GM19397 (cell line): ENCODE measurements around the gene CD22.

ENCODE experiments used
- ATAC-seq: cut with Tn5 transposase; IDR thresholded peaks from one replicate; pipeline ENCODE4 v1.9.1; 2021; ENCODE audit warnings: mild to moderate bottlenecking, moderate library complexity; ENCODE audit not compliant: unreplicated experiment

Gene CD22

DNA sequence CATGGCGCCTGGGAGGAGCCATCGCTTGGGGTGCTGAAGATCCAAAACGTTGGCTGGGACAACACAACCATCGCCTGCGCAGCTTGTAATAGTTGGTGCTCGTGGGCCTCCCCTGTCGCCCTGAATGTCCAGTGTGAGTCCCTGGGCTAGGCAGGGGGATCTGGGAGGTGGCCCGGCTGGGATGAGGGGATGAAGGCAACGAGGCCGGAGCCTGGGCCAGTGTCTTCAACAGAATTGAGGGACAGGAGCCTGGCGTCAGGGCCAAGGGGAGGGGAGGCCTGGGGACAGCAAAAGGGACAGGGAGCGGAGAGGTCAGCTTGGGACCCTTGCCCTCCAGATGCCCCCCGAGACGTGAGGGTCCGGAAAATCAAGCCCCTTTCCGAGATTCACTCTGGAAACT, 12.0 kb downstream of the CD22 start:
- ATAC-seq: no peak

DNA sequence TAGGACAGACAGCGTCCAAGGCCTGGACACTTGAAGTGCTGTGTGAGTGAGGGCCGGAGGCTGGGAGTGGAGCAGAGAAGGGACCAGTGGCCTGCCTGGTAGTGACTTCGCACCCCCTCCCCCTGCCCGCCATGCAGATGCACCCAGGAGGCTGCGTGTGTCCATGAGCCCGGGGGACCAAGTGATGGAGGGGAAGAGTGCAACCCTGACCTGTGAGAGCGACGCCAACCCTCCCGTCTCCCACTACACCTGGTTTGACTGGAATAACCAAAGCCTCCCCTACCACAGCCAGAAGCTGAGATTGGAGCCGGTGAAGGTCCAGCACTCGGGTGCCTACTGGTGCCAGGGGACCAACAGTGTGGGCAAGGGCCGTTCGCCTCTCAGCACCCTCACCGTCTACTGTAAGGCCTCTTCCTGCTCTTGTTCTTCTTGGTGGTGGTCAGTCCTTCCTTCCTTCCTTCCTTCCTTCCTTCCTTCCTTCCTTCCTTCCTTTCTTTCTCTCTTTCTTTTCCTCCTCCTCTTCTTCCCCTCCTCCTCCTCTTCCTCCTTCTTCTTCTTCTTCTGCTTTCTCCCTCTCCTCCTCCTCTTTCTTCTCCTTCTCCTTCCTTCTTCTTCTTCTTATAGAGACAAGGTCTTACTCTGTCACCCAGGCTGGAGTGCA, 12.7 kb downstream of the CD22 start:
- no peak for ATAC-seq

DNA sequence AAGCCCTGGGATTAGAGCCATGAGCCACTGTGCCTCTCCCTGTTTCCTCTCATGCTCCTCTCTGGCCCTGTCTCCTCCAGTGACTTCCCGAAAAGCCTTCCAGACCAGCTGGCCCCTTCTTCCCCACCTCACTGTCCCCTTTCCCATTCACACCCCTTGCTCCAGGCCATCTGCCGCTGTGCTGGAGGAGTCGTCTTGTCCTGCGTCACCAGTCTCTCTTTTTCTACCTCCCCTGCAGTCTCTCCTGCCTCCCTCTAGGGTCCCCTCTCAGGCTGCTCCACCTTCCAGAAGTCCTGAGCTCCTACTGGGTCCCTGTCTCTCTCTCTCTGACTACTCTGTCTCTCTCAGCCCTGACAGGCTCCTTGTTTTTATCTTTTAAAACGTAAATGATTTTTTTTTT, 13.4 kb downstream of the CD22 start:
- ATAC-seq: no peak

DNA sequence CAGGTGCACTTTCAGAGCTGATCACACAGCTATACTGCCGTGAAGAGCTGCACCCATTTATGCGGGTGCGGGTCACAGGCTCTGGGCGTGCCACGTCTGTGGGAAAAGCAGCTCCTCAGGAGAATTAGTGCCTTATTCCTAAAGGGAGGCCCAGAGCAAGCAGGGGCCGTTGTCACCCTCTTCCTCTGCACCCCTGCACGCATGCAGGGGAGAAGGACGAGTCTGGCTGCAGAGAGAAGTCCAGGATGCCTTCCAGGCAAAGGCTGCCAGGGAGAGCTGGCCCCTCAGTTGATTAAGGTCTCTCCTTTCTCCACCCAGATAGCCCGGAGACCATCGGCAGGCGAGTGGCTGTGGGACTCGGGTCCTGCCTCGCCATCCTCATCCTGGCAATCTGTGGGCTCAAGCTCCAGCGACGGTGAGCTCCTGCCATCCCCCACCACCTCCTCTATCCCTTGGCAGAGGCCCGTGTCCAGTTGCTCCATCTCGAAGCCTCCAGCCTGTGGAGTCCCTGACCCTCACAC, 15.6 kb downstream of the CD22 start:
- no peak for ATAC-seq

DNA sequence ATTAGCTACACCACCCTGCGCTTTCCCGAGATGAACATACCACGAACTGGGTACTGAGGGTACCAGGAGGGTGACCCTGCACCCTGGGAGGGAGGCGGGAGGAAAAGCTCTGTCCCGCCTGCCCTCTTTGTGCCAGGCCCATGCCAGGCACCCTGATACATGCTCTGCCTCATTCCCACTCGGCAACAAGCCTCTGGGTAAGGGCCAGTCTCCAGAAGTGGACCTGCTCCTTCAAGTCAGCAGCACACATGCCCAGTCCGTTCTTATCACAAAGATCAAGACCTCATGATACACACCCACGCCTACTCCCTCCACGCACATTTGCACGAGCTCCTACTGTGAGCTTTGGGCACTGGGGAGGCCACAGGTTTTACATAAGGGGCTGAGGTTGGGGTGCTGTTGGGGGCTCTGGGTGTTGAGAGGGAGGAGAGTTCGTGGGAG, 16.7 kb downstream of the CD22 start:
- ATAC-seq: no peak

DNA sequence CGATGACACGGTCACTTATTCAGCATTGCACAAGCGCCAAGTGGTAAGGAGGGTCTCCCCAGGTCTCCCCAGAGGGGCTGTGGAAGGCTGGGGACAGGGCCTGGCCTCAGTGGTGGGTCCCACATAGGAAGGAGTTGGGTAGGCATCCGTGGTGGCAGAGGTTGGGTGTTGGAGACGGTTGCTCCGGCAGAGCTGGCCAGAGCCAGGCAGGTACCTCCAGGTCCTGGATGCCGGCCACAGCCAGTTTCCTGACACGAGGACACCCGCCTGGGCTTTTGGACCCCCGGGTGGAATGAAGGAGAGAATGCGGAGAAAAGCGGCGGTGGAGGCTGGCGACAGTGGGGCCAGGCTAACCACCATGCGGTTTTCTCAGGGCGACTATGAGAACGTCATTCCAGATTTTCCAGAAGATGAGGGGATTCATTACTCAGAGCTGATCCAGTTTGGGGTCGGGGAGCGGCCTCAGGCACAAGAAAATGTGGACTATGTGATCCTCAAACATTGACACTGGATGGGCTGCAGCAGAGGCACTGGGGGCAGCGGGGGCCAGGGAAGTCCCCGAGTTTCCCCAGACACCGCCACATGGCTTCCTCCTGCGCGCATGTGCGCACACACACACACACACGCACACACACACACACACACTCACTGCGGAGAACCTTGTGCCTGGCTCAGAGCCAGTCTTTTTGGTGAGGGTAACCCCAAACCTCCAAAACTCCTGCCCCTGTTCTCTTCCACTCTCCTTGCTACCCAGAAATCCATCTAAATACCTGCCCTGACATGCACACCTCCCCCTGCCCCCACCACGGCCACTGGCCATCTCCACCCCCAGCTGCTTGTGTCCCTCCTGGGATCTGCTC, 17.4 kb downstream of the CD22 start:
- no peak for ATAC-seq

DNA sequence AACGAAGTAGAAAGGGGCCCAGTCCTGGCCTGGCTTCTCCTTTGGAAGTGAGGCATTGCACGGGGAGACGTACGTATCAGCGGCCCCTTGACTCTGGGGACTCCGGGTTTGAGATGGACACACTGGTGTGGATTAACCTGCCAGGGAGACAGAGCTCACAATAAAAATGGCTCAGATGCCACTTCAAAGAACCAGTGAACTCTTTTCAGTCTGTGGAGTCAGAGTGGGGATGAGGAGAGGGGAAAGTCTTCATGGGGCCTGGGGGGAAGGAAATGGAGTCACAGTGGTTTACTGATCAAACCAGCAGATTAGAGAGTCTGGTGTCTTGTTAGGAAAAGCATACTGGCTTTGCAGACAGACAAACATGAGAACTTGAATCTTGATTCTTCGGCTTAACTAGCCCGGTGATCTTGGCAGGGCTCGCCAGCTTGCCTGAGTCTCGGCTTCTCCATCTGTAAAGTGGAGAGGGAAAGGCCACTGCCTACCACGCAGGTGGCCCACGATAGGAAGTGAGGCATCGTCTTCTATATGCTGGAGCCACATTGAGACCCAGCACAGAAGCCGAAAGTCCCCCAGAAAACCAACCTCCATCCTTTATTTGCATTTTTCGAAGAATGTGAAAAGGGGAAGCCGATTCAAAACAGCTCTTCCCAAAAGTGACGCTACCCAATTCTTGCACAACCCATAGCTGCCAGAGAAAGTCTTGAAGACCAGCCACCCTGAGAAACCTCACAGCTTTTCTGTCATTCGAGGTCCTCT, 18.4 kb downstream of the CD22 start, which contains the start of gene FFAR1:
TSS of gene FFAR1 (plus strand) at position 732 of the 759 bp plus-strand sequence. CDS start 3,650 bp downstream, outside the sequence.
- ATAC-seq: peak; percentile 53

DNA sequence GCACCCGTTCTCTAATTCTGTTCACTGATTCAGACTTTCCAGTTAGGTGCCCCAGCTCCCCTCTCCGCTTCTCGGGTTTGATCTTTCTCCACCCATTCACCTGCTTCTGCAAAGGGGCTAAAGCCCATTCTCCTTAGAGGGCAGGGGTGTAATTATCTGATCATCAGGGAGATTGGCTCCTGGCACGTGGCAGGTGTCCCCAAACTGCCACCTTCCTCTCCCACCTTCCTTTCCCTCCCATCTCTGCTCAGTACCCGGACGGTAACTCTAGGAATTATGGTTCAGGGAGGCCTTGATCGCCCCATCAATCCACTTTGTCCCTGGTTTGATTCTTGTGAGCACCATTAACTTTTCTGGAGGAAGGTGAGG, 18.9 kb downstream of the CD22 start:
- no peak for ATAC-seq

DNA sequence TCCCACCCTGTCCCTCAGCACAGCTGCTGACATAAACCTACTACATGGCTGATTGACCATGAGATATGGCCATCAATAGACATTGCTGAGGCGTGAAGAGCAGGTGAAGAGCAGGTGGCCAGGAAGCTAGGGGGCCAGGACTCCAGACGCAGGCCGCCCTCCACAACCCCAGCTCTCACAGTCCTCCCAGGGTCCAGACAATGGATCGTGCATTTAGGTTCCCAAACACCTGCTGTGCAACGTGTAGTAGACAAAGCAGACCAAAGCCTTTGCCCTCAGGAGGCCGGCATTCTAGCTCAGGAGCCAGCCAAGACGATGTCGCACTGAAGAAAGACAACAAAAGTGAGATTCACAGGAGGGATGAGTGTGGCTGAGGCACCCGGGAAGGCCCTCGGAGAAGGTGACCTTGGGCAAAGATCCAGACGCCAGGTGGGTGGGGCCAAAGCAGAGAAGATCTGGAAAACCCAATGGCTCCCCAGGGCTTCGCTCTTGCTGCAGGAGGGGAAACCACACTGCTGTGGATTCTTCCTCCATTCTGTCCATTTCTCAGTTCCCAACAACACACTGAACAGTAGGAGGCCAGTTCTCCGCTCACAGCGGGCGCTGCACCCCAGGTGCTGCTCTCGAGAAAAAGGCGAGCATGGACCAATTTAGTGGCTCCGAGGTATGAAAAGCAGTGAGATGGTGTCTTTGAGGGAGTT, 20.1 kb downstream of the CD22 start:
- ATAC-seq: no peak

DNA sequence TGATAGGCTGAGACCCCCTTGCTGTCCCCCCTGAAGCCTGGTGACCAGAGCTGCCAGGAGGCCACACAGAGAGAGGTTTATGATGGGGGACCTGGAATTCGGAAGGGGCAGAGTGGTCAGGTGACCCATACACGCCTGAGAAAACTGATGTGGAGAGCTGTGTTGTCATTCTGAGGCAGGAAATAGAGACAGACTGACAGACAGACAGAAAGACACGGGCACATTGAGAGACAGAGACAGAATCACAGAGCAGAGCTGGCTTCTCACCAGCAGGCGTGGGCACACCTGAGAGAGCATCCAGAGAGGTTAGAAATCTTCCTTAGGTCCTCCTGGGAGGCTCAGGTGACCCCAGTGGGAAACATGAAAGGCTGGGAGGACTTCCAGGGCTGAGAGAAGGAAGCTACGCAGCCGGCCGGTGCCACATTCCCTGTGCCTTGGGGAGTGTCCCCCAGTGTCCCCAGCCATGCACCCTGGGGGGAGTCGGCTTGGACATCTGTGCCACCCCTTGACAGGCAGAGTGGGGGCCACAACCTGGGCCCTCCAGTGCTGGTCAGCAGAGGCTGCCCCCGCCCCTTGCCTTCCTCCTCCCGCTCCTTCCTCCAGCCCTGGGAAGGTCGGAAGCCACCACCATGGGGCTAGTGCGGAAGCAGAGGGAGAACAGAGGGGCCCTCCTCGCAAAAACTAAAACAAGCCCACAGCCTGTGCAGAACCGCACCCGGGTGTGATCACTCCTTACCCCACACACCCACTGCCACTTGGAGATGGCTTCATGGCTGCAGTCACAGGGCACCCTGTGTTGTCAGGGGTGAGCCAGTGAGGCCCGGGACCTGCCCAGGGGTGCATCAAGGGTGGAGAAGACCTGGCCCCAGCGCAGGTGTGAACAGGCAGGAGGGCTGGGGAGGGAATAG, 20.9 kb downstream of the CD22 start:
- ATAC-seq: no peak

DNA sequence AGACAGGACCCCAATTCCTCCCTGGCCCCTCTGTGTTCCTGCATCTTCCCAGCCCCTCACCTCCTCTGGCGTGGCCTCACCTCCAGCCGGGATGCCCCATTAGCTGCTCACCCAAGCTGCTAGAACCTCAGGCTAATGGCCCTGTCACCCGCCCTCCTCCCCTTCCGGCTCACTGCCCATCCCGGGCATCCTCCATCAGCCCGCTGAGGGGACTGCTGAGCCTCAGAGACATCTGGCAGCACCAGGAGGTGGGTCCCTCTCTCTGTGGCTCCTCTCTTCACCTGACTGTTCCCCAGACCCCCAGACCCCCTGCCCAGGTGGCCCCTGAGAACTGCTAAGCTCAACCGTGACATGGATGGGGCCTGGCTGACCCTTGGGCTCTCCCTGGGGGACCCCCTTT, 21.6 kb downstream of the CD22 start:
- no peak for ATAC-seq

DNA sequence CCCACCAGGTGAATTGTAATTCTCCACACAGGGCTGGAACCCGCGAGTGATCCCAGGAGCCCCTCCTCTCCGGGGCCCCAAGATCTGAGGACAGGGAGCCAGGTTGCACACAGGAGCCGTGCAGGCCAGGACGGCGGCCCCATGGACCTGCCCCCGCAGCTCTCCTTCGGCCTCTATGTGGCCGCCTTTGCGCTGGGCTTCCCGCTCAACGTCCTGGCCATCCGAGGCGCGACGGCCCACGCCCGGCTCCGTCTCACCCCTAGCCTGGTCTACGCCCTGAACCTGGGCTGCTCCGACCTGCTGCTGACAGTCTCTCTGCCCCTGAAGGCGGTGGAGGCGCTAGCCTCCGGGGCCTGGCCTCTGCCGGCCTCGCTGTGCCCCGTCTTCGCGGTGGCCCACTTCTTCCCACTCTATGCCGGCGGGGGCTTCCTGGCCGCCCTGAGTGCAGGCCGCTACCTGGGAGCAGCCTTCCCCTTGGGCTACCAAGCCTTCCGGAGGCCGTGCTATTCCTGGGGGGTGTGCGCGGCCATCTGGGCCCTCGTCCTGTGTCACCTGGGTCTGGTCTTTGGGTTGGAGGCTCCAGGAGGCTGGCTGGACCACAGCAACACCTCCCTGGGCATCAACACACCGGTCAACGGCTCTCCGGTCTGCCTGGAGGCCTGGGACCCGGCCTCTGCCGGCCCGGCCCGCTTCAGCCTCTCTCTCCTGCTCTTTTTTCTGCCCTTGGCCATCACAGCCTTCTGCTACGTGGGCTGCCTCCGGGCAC, 22.6 kb downstream of the CD22 start:
- no peak for ATAC-seq

DNA sequence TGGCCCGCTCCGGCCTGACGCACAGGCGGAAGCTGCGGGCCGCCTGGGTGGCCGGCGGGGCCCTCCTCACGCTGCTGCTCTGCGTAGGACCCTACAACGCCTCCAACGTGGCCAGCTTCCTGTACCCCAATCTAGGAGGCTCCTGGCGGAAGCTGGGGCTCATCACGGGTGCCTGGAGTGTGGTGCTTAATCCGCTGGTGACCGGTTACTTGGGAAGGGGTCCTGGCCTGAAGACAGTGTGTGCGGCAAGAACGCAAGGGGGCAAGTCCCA, 23.1 kb downstream of the CD22 start:
- ATAC-seq: no peak

DNA sequence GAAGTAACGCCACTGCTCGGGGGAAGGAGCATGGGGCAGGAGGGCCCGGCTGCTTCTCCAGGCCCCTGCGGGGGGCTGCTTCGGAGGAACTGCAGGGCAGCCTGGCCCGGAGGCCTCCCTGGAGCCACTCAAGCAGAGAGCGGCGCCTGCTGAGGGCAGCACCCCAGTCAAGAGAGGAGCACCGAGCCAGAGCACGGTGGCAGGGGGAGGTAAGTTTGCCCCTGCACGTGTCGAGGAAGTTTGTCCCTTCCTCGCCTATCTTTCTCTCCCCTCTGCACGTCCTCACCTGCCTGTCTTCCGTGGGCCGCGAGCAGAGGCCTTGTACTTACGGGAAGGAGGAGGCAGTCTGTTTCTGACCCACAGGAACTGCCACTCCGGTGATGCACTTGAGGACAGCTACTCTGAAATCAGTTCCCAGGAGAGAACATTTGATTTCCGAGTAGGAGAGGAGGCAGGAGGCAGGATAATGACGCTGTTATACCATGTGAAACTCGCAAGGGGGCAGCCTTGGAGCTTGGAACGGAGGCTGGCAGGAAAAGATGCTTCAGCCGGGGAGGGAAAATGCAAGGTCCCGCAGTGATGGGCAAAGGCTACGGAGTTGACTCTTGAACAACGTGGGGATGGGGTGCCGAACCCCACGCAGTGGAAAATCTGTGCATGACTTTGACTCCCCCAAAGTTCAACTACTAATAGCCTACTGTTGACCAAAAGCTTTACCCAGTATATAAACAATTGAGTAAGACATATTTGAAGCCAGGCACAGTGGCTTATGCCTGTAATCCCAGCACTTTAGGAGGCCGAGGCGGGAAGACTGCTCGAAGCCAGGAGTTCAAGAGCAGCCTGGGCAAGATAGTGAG, 23.7 kb downstream of the CD22 start:
- ATAC-seq: no peak

DNA sequence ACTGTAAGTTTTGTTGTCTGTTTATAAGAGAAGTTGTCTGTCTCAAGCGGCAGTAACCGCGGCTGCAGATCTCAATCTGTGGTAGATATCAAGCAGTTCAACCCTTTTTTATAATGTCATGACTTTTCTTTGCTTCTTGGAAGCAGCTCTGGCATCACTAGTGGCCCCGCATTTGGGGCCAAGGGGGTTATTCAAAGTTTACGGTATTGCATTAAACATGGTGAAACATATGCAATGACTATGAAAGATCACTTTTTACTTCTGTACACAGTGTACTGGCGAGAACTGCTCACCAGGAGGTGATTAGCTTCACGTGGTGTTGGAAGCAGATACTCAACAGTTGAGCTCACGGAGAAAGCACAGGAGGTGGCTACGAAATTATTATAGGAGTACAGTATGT, 24.6 kb downstream of the CD22 start:
- ATAC-seq: no peak

DNA sequence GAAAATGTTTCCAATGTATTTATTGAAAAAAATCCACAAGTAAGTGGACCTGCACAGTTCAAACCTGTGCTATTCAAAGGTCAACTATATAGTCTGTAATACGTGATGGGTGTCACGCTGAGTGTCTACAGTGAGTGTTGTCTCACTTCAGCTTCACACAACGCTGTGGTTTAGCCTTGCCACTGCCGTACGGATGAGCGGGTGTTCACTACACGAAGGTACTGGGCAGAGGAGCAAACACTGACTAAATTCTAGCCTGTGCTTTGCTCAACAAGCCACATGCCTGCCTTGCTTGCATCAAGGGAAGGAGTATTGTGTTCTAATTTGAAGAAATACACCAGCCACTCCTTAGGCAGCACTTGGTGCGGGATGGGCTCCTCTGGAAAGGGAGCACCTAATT, 25.9 kb downstream of the CD22 start:
- ATAC-seq: no peak

DNA sequence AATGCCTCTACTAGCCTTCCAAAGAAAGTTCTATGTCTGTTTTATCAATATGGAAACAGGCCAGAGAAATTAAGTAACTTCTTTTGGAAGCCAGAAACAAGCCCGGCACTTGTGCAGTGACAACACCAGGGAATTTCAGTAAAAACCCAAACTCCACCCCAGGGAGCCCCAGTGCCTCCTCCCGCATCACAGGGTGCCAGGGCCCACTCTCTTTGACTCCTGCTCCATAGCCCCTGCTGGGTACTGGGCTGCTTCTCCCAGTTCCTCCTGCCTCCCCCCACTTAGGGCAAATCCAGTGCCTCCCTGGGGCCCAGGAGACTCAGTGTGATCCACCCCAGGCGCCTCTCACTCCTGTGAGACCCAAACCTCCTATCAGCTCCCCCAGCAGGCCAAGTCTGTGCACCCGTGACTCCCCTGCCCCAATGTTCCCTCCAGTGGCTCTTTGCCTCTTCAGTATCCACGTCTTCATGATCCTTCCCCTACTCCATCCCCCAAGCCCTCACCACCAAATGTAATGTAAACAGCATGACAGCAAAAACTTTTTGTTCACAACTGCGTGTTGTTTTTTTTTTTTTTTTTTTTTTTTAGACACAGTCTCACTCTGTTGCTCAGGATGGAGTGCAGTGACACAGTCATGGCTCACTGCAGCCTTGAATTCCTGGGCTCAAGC, 26.9 kb downstream of the CD22 start:
- no peak for ATAC-seq
